Activated CD4-positive, alpha-beta T cell treated with anti-CD3 and anti-CD28 coated beads, Interleukin-2, Interleukin-6, amounts not matched to agents 100 ng/mL and 50 ng/mL, durations not matched to agents 16 hours and 8 hours (primary cell): ENCODE results near the gene DEF6.
"Not testable (repeated sequence)": the region's sequence is repeated elsewhere in the genome, so short reads cannot be mapped to it uniquely, and the experiment has no call there.

Experiments
- DNase-seq: peaks from one replicate; pipeline ENCODE4 v3.0.0-alpha.2; 2020

DEF6 gene

DNA sequence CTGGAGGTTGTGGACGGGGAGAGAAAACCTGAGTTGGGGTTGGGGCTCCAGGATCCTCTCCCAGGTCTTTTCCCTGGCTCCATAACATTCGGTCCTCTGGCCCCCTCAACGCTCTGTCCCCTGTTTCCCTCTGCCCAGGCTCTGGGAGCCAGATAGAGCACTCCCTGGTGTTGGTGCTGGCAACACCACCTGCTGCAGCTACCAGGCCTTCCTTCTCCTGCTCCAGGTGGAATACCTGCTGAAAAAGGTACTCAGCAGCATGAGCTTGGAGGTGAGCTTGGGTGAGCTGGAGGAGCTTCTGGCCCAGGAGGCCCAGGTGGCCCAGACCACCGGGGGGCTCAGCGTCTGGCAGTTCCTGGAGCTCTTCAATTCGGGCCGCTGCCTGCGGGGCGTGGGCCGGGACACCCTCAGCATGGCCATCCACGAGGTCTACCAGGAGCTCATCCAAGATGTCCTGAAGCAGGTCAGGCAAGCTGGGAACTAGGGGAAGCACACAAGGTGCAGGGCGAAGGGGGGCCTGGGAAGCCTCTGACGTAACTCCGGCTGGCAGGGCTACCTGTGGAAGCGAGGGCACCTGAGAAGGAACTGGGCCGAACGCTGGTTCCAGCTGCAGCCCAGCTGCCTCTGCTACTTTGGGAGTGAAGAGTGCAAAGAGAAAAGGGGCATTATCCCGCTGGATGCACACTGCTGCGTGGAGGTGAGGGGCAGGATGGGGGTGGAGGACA, 14.6 kb downstream of the DEF6 start:
- DNase-seq = no peak

- no peak for DNase-seq
Measured at GRCh38 chr6:35312807-35313206, 15.2 kb downstream of the DEF6 start.

DNA sequence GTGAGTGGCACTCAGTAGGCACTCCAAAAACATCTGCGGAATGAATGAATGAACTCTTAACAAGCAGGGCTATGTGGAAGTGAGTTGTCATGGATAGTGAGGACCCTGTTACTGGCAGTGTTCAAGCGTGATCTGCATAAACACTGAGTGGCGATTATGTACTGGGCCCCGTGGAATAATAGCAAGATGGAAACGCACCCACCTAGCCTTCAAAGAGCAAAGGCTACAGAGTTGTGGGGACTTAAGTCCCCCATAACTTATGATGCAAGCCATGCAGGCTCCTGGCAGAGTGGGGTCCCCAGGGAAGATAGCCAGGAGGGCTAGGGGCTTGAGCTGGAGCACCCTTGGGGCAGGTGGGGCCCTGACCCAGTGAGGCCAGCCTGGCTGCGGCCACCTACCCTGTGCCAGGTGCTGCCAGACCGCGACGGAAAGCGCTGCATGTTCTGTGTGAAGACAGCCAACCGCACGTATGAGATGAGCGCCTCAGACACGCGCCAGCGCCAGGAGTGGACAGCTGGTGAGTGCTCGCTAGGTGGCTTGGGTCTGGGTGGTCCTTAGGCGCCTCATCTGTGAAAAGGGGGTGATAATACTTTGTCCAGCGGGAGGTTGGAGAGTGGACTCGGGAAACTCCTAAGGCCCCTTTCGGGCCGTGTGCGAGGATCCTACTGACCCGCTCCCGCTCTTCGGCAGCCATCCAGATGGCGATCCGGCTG, 20.0 kb downstream of the DEF6 start:
- DNase-seq = no peak

- DNase-seq = no peak
Measured at GRCh38 chr6:35318196-35319171, 20.9 kb downstream of the DEF6 start.

DNA sequence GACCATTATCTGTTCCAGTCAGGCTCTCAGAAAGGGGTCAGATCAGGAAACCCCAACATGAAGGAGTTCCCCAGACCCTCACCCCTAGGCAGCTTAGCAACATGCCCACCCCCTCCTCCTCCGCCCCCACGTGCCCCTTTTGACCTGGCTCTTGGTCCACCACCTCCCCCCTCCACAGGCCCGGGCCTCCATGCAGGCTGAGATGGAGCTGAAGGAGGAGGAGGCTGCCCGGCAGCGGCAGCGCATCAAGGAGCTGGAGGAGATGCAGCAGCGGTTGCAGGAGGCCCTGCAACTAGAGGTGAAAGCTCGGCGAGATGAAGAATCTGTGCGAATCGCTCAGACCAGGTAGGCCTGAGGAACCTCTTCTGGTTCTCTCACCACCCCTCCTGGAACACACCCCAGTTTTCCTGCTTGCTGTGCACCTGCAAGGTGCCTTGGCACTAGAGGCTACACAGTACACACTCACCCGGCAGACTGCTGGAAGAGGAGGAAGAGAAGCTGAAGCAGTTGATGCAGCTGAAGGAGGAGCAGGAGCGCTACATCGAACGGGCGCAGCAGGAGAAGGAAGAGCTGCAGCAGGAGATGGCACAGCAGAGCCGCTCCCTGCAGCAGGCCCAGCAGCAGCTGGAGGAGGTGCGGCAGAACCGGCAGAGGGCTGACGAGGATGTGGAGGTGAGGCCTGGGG, 21.9 kb downstream of the DEF6 start:
- no peak for DNase-seq

DNA sequence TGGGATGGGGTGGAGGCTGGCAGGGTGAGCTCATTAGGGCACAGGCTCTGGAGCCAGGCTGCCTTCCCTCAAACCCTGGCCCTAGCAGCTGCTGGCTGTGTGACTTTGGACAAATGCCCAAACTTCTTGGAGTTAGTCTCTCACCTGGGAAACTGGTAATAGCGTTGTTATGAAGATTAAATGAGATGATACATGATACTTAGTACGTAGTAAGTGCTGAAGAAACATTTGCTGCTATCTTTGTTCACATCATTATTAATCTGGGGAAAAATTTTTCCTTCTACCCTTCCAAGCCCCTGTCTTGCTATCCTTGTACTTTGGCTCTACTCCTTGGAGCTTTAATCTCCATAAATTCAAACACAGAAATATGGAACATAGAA, 22.4 kb downstream of the DEF6 start:
- no peak for DNase-seq

DNA sequence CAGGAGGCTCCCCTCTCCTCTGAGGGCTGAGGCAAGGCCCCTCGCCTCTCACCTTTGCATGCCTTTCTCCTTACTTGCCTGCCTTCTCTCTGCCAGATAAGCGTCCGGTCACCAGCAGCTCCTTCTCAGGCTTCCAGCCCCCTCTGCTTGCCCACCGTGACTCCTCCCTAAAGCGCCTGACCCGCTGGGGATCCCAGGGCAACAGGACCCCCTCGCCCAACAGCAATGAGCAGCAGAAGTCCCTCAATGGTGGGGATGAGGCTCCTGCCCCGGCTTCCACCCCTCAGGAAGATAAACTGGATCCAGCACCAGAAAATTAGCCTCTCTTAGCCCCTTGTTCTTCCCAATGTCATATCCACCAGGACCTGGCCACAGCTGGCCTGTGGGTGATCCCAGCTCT, 23.5 kb downstream of the DEF6 start:
- DNase-seq = no peak

DNA sequence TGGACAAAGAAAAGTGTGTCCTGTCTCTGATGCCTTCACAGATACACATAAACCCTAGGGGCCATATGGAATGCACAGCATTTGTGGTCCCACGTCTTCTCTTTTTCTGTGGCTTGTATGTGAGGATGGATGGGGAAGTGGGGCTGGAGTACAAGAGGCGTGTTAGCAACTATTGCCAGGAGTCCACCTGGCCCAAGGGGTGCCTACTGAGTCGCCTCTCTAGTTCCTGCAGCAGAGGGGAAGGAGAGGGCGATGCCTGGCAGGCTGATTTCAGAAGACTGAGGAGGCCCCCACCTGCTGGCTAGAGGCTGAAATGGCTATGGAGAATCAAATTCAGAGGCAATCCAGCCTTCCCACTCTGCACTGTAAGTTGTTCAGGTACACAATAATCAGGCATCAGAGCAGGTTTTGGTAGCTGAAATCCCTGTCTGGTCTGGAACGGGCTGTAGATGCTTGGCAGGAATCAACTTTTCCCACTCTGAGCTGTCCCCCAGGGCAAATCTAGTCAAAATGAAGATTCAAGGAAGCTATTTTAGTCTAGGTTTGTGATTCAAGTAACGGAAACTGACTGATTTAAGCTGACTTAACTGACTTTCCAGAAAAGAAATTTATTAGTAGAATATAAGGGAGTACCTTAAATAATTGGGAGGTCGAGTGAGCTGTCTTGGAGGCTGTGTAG, 29.9 kb downstream of the DEF6 start:
- DNase-seq = peak; percentile 79

DNA sequence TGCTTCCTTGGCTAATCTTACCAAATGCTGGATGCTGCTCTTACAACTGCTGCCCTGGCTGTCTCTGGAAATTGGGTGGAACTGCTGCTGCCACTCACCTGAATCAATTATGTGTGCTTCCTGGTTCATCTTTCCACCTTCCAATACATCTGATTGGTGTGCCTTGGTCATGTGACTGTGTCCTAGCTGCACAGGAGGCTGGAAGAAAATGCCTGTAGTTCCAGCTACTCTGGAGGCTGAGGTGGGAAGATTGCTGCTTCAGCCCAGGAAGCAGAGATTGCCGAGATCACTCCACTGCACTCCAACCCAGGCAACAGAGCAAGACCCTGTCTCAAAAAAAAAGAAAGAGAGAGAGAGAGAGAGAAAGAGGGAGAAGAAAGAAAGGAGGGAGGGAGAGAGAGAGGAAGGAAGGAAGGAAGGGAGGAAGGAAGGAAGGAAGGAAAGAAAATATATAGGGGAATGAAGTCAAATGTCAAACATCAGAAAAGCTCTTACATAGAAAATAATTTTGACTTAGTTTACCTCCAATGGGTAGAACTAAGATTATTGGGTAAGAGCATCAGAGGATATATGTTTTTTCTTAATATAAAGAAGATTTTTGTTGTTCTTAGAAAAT, 30.6 kb downstream of the DEF6 start:
- DNase-seq = no peak

DNA sequence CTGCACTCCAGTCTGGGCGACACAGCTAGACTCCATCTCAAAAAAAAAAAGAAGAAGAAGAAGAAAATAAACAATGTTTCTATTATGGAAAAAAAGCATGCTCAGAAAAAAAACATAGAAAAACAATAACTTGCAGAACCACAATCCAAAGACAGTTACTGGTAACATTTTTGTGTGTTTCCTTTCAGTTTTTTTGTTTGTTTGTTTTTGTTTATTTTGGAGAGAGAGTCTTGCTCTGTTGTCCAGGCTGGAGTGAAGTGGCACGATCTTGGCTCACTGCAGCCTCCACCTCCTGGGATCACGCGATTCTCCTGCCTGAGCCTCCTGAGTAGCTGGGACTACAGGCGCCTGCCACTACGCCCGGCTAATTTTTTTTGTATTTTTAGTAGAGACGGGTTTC, 31.3 kb downstream of the DEF6 start:
- not testable (repeated sequence) for DNase-seq

DNA sequence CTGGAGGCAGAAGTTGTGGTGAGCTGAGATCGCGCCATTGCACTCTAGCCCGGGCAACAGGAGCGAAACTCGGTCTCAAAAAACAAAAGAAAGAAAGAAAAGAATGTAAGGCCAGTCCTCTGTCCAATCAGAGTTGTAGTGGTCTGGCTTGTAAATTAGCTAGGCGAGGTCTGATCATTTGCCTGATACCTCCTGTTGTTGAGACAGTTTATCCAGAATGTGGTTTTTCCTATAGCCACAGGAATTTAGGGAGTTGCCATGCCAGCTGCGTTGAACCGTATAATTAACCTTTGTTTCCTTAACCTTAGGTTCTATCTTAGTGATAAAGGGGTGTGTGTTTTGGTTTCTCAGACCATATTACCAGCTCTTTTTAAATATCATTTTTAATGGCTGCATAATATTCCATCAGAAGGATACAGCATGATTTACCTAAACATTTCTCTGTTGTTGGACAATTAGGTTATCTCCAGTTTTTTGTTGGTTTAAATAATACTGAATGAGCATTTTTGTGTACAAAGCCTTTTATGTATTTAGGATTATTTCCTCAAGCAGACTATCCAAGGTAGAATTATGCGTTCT, 33.0 kb downstream of the DEF6 start:
- no peak for DNase-seq

- peak; percentile 42 for DNase-seq
Measured at GRCh38 chr6:35332074-35332887, 34.7 kb downstream of the DEF6 start.

DNA sequence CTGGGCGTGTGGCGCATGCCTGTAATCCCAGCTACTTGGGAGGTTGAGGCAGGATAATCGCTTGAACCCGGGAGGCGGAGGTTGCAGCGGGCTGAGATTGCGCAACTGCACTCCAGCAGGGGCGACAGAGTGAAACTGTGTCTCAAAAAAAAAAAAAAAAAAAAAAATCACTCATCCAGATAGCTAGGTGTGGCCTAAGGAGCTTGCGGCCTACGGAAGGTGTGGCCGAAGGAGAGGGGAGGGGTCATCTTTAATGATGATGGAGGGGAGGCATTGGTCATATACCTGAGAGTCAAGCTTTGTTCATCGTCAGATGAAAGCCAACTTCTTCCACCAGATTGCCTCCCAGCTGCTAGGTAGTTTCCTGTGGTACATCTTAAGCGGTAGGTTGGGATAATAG, 43.9 kb downstream of the DEF6 start:
- no peak for DNase-seq

DNA sequence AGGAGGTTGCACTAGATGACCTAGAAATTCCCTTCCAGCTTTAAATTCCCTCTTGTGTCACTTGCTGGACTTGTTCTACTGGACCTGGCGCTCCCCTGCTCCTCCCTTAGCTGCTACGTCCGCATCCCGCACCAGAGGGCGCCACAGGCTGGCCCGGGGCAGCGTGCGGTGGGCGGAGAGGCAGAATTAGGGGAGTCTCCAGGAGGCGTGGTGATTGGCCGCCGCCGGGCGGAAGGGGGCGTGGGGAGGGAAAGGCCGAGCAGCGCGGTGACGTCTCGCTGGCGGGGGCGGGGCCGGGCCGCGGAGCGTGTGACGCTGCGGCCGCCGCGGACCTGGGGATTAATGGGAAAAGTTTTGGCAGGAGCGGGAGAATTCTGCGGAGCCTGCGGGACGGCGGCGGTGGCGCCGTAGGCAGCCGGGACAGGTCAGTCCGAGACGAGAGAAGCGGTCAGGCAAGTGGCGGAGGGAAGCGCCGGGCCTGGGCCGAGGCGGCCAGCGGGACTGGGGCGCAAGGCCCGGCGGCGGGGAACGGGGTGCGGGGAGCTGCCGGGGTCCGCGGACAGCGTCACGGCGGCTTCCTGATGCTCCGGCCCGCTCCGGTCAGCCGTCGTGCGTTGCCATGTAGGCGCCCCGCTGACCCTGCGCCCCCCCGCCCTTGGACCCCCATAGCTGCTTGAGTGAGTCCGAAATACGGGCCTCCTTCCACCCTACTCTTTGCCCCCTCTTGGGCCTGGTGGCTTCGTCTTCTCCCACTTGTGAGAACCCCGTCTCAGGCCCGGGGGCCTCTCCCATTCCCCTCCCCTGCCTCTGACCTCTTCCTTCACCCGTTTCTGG, 44.9 kb downstream of the DEF6 start, which contains the start of gene PPARD:
Gene PPARD (plus strand): TSS at position 301 of the 834 bp plus-strand sequence. CDS start 68,530 bp downstream, outside the sequence.
- DNase-seq = peak; percentile 99

DNA sequence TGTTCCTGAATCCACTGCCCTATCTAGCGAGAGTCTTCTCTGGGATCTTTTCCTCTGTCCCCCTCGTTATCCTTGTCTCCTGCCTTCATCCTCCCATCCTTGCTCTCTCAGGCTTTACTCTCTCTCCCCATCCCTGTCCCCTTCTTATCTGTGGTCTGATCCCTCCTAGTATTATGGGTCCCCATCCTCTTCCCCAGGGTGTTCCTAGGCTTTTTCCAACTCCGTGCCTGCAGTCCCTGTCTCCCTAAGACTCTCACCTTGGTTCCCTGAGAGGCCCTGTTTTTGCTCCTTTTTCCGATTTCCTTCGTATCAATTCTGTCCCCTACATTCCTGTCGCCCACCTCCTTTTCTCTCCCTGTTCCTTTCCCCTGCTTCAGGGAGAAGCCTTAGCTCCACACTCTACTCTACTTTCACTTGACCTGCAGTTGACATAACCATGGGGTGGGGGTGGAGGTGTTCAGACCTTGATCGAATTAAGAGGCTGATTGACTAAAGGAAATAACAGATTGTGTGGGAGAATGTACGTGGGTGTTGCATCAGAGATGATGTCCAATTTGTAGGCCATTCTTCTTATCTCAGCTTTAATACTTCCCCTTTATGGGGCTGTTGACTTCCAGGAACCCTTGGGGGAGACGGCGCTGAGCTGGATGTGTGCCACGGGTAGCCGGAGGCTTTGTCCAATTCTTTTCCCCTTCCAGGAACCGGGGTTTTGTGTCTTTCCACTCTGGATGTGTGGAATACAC, 45.6 kb downstream of the DEF6 start:
- DNase-seq = no peak

DNA sequence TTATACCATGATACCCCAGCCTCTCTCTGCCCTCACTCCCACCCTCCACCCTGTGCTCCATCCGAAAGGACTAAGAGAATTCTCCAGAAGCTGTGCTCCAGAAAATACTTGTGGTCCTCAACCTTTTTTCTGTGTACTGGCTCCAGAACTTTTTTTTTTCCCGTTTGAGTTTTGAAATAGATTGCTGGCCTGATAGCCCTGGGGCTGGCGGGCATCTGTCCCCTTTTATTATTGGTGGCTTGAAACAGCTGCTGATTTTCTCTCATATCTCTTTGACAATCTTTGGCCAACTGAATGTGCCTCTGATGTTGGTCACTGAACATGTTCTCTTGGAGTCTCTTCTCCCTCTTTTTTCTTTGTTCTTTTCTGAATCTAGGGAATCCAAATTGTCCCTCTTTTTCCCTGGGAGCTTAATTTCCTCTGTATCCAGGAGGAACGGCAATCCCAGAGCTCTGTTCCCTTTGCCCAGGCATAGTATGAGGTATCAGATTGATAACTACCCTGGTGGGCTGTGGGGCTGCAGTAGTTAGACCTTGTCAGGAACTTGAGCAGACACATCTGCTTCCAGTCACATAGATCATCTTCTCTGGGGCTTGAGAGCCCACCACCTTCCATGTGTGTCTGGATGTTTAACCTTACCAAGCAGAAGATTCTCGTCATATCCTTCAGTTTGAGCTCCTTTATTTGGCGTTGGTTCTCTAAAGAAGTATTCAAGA, 46.4 kb downstream of the DEF6 start:
- no peak for DNase-seq

GRCh38 chr6:35351422-35351821, 53.8 kb downstream of the DEF6 start:
- DNase-seq = no peak

GRCh38 chr6:35352735-35353134, 55.1 kb downstream of the DEF6 start:
- no peak for DNase-seq
